ENCODE measurements around the gene ODF2L. TPM values are rescaled to one million over a fixed set of nuclear protein-coding genes. Genes with fewer than 3 reads are reported as not detected.

The ODF2L gene
- total and polyA plus RNA-seq, 2 of the 4 experiments (the other 2 are of a cell fraction): 10.4 to 12.3 TPM

- no peak overlapping the region for H2AK5ac ChIP-seq (ENCODE audit: low read depth, low read length)
- H3K18ac ChIP-seq (ENCODE audit: low read depth, low read length): no peak overlapping the region
- H3K56ac ChIP-seq (ENCODE audit: extremely low read depth, insufficient read depth, low read length): no peak overlapping the region
- ATAC-seq (ENCODE audit: low read depth) (no peak), DNase-seq (no peak)
- no peak overlapping the region for H3K14ac ChIP-seq (replicated peaks; ENCODE audit: low read depth, low read length)
- ChIA-PET POLR2A (ENCODE audit: unreplicated experiment) (no interaction called here), CTCF (interaction anchor here (0.7 kb wide), 1 partner anchor 27 kb away, joined by 3 read pairs; the partner anchor contains the start of gene CLCA1)
- no peaks in the 10 kb centered on the region for H3K36me3 ChIP-seq (ENCODE audit: control insufficient read depth, insufficient read depth, low read length)
- no peak overlapping the region for H3K9ac ChIP-seq (ENCODE audit: low read depth, low read length)
- H3K79me1 ChIP-seq (ENCODE audit: low read depth in 1 of 2, low read length in 2 of 2): no peaks in the 10 kb centered on the region
- BruUV-seq (replicated peaks): no TSS peak
- H4K5ac ChIP-seq (ENCODE audit: low read depth, low read length): no peak overlapping the region
- no peak overlapping the region for H3K4me2 ChIP-seq (ENCODE audit: low read depth, low read length)
- no peak overlapping the region for H2BK5ac ChIP-seq (ENCODE audit: low read depth, low read length, poor library complexity, severe bottlenecking)
- H3K4ac ChIP-seq (ENCODE audit: low read depth, low read length): no peak overlapping the region
- intact Hi-C loops (cut with micrococcal nuclease) (no loop called here), dilution Hi-C loops (cut with HindIII; ENCODE audit: low sequenced_read_pairs, unreplicated experiment) (no loop called here), in situ Hi-C loops (cut with MboI; ENCODE audit: low sequenced_read_pairs) (no loop called here)
- H2BK120ac ChIP-seq (ENCODE audit: low read depth, low read length): no peak overlapping the region
- no peaks in the 10 kb centered on the region for H3K9me1 ChIP-seq (ENCODE audit: insufficient read depth, low read length)
- peaks cover 2% of the 10 kb centered on the region for H3K27me3 ChIP-seq (ENCODE audit: control insufficient read depth, insufficient read depth, low read length)
- no peak overlapping the region for H2BK20ac ChIP-seq (ENCODE audit: low read depth, low read length)
- no peaks in the 10 kb centered on the region for H3K4me1 ChIP-seq (ENCODE audit: control insufficient read depth, insufficient read depth, low read length)
- TF ChIP-seq, protein P1, sequence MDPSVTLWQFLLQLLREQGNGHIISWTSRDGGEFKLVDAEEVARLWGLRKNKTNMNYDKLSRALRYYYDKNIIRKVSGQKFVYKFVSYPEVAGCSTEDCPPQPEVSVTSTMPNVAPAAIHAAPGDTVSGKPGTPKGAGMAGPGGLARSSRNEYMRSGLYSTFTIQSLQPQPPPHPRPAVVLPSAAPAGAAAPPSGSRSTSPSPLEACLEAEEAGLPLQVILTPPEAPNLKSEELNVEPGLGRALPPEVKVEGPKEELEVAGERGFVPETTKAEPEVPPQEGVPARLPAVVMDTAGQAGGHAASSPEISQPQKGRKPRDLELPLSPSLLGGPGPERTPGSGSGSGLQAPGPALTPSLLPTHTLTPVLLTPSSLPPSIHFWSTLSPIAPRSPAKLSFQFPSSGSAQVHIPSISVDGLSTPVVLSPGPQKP (IDR thresholded peaks at IDR 0.05; ENCODE audit: borderline replicate concordance, low read depth, low read length): no peak
- TF ChIP-seq CHD1 (IDR thresholded peaks at IDR 0.05; ENCODE audit: low read depth, low read length) (no peak), MXI1 (IDR thresholded peaks at IDR 0.05; ENCODE audit: borderline replicate concordance, low read depth, low read length) (no peak), CEBPB (IDR thresholded peaks at IDR 0.05; ENCODE audit: low read depth, low read length) (no peak), CTCF (conservative IDR thresholded peaks at IDR 0.05; ENCODE audit: low read depth, low read length) (no peak), SMC3 (IDR thresholded peaks at IDR 0.05; ENCODE audit: low read depth, low read length) (no peak), NFE2L2 (IDR thresholded peaks at IDR 0.05; ENCODE audit: low read depth, low read length) (no peak), BHLHE40 (IDR thresholded peaks at IDR 0.05; ENCODE audit: low read depth, low read length) (no peak), RCOR1 (IDR thresholded peaks at IDR 0.05; ENCODE audit: insufficient replicate concordance, low read length) (no peak), USF2 (IDR thresholded peaks at IDR 0.05; ENCODE audit: low read depth, low read length) (no peak), MAFK (IDR thresholded peaks at IDR 0.05; ENCODE audit: low read depth, low read length) (no peak), MAZ (IDR thresholded peaks at IDR 0.05; ENCODE audit: borderline replicate concordance, low read depth, low read length) (no peak), RAD21 (IDR thresholded peaks at IDR 0.05; ENCODE audit: low read length) (no peak), FOS (IDR thresholded peaks at IDR 0.05; ENCODE audit: low read depth, low read length) (no peak)
- no peaks in the 10 kb centered on the region for H4K20me1 ChIP-seq (ENCODE audit: insufficient read depth, low read length)
- no CpG with 5 or more reads among the region's 2 CpGs for WGBS, 2 experiments (ENCODE audit: extremely low coverage in 2 of 2, insufficient read length in 1 of 2)
- no peak overlapping the region for H2BK15ac ChIP-seq (ENCODE audit: low read depth, low read length)
- no peak overlapping the region for H3K27ac ChIP-seq (ENCODE audit: insufficient read depth, low read length)
- H4K91ac ChIP-seq (ENCODE audit: insufficient read depth, low read depth, low read length): no peak overlapping the region
- no peak overlapping the region for H4K8ac ChIP-seq (ENCODE audit: low read depth in 2 of 2, low read length in 2 of 2)
- H2AK9ac ChIP-seq (replicated peaks; ENCODE audit: low read depth, low read length, poor library complexity): no peak overlapping the region
- no peak overlapping the region for H3K23ac ChIP-seq (ENCODE audit: low read depth, low read length)
- no peak overlapping the region for H3K4me3 ChIP-seq (ENCODE audit: insufficient read depth, low read depth, low read length)
- no peaks in the 10 kb centered on the region for H3K9me3 ChIP-seq (ENCODE audit: control insufficient read depth, insufficient read depth, low read length)
- H2AFZ ChIP-seq (replicated peaks; ENCODE audit: low read length, poor library complexity): no peak overlapping the region
These were observed 45.5 kb upstream of the ODF2L start for GRCh38 chr1:86441581-86441980.

Measured in IMR-90 (cell line).